Fibroblast of skin of left biceps (primary cell): ENCODE measurements around the gene C6orf141.

ENCODE experiments used
- DNase-seq, 2 experiments: peaks; one replicate each; pipeline ENCODE4 v3.0.0-alpha.2; 2013; ENCODE audit warnings: low read depth in 2 of 2

The C6orf141 gene

GRCh38 chr6:49539102-49539501 is 11.4 kb upstream of the C6orf141 start:
- no peak for DNase-seq

DNA sequence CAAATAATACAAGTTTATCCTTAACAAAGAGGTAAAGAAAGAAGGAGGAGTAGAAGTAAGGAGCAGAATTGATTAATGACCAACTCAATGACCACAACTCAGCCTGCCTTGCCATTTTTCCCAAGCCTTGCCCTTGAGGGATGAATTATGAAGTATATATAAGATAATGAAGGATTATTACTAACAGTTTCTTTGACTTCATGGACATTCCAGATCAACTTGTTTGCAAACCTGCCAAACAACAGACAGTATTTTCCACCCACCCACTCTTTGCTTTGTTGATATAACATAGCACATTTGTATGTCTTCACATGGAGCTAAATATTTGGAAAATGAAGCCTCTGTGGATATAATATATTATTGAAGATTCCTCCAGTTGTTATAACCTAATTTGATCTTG is 9.9 kb upstream of the C6orf141 start:
- no peak for DNase-seq

GRCh38 chr6:49541210-49541724 is 9.2 kb upstream of the C6orf141 start:
- peak; percentile 46 to 52 for DNase-seq

- DNase-seq = no peak
Observed at GRCh38 chr6:49541936-49542335, 8.5 kb upstream of the C6orf141 start.

GRCh38 chr6:49543087-49543858 is 7.2 kb upstream of the C6orf141 start:
- no peak for DNase-seq

GRCh38 chr6:49546331-49546730 is 4.1 kb upstream of the C6orf141 start:
- DNase-seq = no peak

- no peak for DNase-seq
Observed at GRCh38 chr6:49548613-49549304, 1.7 kb upstream of the C6orf141 start.

GRCh38 chr6:49549691-49550491 is 577 bp upstream of the C6orf141 start:
- DNase-seq = no peak

GRCh38 chr6:49551078-49551865 is 804 bp downstream of the C6orf141 start:
- no peak for DNase-seq

GRCh38 chr6:49551866-49552129 is 1.3 kb downstream of the C6orf141 start:
- DNase-seq = no peak

DNA sequence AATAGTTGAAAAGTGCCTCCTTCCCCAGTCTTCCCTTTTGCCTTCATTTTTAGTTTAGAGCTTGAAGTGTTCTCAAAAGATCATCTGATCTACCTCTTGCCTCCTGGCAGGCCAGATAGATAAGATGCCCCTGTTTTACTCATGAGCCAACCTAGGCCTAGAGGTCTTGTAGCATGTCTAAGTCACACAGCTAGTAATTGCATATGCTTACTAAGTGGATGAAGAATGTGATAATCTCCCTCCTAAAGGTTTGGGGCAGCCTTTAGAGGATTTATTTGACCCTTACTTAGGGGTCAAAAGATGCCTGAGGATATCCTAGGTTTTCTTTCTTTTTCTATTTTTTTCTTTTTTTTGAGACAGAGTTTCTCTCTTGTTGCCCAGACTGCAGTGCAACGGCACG is 2.1 kb downstream of the C6orf141 start:
- DNase-seq = no peak

DNA sequence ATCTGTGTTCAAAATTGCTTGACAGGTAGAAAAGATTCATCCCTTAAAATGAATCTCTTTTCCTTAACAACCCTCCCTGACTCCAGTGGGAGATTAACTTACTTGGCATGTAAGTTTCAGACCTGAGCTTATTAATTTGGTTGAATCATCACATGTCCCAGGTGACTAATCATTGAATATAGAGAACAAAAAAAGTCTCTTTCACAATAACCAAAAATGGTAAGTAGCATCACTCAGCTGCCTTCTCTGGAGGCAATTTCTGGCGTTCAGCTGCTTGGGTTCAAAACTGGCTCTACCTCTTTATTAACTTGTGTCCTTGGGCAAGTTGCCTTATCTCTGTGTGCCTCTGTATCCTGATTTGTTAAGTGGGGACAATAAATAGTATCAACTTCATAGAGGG is 2.9 kb downstream of the C6orf141 start:
- no peak for DNase-seq

DNA sequence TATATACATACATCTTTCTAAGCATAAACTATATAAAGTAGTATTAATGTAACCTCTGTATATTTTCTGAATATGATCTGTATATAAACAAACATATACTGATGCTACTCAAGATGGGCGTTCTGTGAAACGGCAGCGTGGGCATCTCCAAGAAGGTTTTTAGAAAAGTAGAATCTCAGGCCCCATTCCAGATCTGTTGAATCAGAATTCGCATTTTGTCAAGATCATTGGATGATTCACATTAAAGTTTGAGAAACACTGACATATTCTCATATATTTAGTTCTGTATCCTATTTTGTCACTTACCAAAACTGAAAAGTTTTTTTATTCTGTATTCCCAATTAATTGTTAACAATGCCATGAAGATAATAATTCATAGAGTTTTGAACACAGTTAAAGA is 5.5 kb downstream of the C6orf141 start:
- DNase-seq = no peak

- peak in 1 of 2 experiments; percentile 9 for DNase-seq
Observed at GRCh38 chr6:49556429-49556837, 6.0 kb downstream of the C6orf141 start.

DNA sequence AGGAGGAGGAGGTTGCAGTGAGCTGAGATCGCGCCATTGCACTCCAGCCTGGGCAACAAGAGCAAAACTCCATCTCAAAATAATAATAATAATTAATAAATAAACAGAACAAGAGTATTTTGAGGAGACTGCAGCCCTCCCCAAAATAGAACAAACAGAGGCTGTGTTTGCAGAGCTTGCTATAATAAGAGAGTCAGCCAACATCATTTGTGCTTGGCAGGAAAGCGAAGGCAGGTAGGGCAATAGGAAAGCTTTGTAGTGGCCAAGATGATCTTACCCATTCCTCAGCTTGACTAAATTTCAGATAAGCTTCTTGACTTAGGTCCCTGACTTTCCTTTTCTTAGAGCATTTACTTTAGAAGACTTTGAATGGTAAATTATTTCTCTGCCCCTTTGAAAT is 6.7 kb downstream of the C6orf141 start:
- no peak for DNase-seq

- DNase-seq = no peak
Observed at GRCh38 chr6:49558238-49558637, 7.8 kb downstream of the C6orf141 start.

DNA sequence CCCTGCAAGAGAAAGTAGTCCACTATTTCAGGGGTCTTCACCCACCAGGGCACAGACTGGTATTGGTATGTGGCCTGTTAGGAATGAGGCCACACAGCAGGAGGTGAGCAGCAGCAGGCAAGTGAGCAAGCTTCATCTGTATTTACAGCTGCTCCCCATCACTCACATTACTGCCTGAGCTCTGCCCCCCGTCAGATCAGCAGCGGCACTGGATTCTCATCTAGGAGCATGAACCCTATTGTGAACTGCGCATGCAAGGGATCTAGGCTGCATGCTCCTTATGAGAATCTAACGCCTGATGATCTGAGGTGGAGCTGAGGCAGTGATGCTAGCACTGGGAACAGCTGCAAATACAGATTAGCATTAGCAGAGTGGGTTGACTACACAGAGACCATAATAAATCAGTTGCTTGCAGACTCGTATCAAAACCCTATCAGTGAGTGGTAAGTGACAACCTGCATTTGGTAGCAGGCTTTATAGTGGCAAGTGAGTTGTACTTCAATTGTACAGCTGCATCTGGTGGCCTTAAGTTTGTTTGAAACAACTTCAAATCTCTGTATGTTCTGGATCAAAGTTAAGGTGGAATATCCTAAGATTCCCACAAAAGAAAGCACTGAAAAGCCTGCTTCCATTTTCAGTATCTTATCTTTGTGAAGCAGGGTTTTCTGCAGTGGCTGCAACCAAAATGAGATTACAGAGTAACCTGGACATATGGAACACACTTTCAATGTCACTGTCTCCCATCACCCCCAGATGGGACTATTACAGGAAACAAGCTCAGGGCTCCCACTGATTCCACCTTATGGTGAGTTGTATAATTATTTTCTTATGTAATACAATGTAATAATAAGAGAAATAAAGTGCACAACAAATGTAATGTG is 12.8 kb downstream of the C6orf141 start:
- no peak for DNase-seq

- no peak for DNase-seq
Observed at GRCh38 chr6:49564552-49564951, 14.1 kb downstream of the C6orf141 start.

DNA sequence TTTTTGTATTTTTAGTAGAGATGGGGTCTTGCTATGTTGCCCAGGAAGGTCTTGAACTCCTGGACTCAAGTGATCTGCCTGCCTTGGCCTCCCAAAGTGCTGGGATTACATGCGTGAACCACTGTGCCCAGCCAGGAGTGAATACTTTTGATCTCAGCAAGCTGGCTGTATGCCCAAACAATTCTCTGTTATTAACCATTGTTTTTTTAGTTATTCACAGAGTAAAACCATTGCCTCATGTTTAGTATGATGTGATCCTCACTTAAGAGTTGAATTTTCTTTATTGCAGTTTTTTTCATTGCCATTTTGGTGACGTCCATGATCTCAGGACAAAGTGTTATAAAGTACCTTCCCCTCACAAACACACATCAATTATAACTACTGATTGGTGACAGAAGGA is 14.8 kb downstream of the C6orf141 start:
- no peak for DNase-seq

DNA sequence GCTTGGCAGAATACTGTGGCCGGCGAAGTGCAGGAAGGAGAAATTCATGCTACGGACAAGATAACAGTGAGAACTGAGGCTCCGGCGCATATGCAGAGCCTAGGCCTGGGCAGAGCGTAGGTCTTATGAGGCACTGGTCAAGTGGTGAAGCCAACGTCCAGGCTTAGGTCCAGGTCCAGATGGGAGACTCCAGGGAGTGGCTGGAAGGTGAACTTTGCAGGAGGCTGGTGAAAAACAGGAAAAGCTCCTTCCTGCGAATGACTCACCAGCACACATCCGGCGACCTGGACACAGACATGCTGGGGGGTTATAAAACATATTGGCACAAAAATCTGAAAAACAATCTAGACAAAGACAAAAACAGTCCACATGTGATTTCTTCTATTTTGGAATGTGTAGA is 15.4 kb downstream of the C6orf141 start:
- no peak for DNase-seq
